Measurements from ENCODE around the gene C16orf74.

Gene C16orf74

DNA sequence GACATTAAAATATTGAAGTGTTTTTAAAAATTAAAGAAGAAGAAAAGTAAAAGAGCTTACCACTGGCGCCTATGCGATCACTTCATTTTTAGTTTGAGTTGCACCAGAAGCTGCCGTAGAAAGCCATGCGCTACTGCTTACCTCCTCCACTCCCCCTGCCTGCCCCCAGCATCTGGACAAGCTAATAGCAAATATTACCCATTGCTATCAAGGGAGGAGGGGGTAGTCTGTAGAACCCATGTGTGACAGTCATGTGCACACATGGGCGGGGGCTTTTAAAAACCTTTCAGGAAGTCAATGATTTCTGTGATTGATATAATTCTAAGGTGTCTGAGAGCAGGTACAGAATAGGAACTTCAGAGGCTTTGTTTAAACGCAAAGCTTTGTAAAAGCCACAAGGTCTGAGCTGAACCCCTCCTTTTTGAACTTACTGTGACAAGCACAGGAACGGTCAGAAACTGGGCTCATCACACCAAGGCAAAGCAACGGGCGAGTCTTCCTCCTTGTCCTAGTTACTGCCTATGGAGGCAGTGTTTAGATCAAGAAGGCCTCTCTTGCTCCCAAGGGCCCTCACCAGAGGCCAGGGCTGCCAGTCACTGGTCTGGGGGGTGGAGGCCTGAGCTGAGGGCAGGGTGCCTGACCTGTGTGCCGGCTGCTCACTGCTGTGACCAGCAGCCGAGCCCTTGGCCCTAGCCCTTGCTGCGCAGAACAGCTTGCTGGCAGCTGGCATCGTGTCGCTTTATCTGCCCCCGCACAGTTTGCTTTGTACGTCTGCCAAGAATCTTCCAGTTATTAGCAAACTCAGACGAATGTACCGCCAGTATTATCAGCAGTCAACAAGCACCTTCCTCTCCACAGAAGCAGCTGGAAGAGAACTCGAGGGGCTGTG, 77.1 kb downstream of the C16orf74 start:
- peak; percentile 22 for DNase-seq (ENCODE audit: low read depth)

DNA sequence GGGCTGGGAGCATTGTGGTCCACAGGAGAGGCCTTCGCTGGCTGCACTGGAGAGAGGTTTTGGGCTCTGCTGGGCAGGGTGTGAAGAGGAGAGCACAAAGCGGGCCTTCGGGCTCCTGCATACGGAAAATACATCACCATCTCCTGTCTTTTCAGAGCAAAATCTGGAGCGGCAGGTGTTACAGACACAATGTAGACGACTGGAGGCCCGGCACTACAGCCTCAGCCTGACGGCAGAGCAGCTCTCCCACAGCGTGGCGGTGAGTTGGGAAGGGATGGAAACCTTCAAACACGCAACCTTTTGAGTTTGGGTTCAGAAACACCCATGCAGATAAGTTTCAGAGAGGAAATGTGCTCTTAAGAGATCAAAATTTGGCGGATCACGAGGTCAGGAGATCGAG, 80.1 kb downstream of the C16orf74 start:
- no peak for DNase-seq (ENCODE audit: low read depth)

- DNase-seq (ENCODE audit: low read depth): no peak
Measured at GRCh38 chr16:85668676-85669424, 82.0 kb downstream of the C16orf74 start.

GRCh38 chr16:85667841-85668413, 83.0 kb downstream of the C16orf74 start:
- DNase-seq (ENCODE audit: low read depth): no peak

DNA sequence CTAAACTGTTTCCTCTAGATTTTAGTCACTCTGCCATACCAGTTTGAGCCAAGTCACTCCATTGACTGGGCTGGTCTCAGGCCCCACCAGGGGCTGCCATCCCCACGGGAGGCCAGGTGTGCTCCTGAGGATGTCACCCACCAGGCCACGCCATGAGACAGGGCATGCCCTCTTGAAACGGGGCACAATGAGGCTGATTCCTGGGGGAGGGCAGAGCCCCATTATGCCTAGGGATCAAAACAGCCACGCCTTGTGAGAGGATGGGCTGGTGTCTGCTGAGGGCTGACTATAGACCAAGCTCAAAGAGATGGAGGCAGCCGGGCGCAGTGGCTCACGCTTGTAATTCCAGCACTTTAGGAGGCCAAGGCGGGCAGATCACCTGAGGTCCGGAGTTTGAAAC, 83.6 kb downstream of the C16orf74 start:
- no peak for DNase-seq (ENCODE audit: low read depth)

DNA sequence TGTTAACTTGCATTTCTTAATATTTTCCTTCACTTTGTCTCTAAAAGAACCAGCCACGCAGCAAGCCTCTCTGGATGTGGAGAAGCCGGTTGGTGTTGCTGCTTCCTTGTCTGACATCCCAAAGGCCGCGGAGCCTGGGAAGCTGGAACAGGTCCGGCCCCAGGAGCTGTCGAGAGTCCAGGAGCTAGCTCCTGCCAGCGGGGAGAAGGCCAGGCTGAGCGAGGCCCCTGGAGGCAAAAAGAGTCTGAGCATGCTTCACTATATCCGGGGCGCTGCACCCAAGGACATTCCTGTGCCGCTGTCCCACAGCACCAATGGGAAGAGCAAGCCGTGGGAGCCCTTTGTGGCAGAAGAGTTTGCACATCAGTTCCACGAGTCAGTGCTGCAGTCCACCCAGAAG, 85.0 kb downstream of the C16orf74 start:
- no peak for DNase-seq (ENCODE audit: low read depth)

GRCh38 chr16:85665373-85665740, 85.5 kb downstream of the C16orf74 start:
- no peak for DNase-seq (ENCODE audit: low read depth)

- no peak for DNase-seq (ENCODE audit: low read depth)
Measured at GRCh38 chr16:85664580-85665372, 86.1 kb downstream of the C16orf74 start.

DNA sequence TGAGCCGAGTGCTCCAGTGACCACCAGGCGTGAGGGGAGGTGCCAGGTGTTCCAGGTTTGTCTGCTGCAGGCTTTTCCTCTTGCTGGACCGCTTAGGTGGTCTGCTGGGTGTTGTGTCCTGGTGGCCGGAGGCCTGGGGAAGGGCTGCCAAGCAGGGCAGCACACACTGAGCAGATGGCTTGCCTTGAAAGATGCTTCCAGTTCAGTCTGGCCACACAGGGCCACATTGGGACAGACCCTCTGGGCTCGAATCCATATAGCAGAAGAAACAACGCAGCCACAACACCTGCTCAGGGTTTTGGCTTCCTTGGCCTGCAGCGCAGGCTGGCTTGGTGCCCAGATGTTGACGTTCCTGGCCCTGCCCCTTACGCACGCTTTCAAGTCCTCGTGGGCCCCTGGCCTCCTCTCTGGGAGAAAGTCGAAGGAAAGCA, 87.0 kb downstream of the C16orf74 start:
- DNase-seq (ENCODE audit: low read depth): no peak

DNA sequence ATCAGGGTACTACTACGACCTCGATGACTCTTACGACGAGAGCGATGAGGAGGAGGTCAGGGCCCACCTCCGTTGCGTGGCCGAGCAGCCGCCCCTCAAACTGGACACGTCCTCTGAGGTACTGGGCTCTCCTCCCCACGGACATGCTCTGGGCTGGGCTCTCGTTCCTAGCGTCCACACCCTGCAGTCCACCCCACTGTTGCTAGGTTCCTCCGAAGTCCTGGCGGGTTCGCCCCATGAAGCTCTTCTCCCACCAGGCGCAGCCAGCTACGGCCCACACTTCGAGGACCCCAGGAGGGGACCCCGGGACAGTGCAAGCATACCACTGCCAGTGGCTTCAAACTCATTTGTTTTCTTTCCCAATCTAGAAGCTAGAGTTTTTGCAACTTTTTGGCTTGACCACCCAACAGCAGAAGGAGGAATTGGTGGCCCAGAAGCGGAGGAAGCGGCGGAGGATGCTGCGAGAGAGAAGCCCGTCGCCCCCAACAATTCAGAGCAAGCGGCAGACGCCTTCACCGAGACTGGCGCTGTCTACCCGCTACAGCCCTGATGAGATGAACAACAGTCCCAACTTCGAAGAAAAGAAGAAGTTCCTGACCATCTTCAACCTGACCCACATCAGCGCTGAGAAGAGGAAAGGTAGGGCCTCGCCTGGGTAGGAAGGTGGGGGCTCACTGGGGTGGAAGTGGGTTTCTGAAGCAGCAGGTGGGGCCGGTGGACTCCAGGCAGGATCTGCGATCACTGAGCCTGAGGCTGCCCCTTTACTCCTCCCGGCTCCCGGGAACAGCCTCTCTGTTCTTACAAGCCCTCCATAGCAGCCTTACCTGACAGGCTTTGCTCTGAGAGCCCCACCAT, 87.7 kb downstream of the C16orf74 start:
- DNase-seq (ENCODE audit: low read depth): no peak

GRCh38 chr16:85662482-85662812, 88.4 kb downstream of the C16orf74 start:
- no peak for DNase-seq (ENCODE audit: low read depth)

GRCh38 chr16:85661740-85662481, 89.0 kb downstream of the C16orf74 start:
- no peak for DNase-seq (ENCODE audit: low read depth)

- DNase-seq (ENCODE audit: low read depth): no peak
Measured at GRCh38 chr16:85660843-85661739, 89.8 kb downstream of the C16orf74 start.

GRCh38 chr16:85659805-85660511, 90.9 kb downstream of the C16orf74 start:
- peak; percentile 35 for DNase-seq (ENCODE audit: low read depth)

GRCh38 chr16:85659336-85659735, 91.6 kb downstream of the C16orf74 start:
- DNase-seq (ENCODE audit: low read depth): no peak

DNA sequence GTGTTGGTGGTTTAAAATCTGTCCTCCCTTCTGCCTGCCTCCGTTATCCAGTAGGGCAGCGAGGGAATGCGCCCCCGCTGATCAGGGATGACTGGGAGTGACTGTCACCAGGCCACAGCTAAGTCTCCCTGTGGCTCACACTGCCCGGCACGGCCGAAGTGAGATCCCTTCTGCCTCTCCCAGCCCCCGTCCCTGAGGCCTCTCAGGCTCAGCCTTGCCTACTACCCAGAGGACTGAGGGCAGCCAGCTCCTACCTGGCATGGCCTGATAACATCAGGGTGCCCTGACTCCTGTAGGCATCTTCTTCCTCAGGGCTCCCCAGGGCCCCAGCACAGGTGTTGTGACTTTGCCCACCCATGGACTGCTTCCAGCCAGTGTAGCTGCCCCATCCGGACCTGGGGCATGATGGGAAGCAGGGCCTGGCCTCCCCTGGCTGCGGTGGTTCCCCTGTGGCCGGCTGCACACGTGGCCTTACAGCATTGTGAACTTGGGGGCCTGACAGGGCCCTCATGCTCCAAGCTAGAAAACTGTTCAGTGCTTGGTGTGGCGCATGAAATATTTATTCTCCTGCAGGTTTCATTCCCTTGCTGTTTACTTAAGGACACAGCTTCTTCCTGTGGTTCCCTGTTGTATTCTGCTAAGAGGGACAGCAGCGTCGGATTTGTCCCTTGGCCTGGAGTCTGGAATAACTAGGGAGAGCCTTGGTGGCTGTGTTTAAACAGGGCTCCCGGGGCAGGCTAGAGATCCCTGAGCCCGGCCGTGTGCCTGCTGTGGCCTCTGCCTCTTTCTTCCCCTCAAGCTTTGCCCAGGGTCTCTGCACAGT, 92.2 kb downstream of the C16orf74 start:
- no peak for DNase-seq (ENCODE audit: low read depth)

DNA sequence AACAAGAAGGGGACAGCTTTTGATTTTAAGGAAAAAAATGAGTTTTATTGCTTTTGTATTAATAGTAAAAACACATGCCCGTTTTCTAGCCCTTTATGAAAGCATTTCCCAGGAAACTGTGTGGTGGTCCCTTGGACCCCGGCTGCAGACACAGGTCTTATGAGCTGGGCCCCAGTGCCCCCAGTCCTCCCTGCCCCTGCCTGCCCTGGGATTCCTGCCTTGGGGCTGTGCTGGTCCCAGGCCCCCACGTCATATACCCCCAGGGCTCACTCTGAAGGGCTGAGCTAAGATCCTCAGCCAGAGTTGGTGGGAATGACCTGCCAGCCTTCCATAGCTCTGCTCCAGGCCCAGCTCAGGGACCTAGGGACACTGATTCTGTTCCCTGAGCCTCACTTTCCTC, 92.9 kb downstream of the C16orf74 start:
- no peak for DNase-seq (ENCODE audit: low read depth)

Data from fibroblast of gingiva (primary cell).